Panc1 (cell line): ENCODE data around the gene CLCF1. TPM values are rescaled to one million over a fixed set of nuclear protein-coding genes. Genes with fewer than 3 reads are reported as not detected.

Source experiments
- ATAC-seq: fragments of 200-7000 bp; cut with Tn5 transposase; 2 replicates; pipeline ENCODE4 v1.9.1; 2020; ENCODE audit warnings: mild to moderate bottlenecking, moderate library complexity
- Bru-seq: library from RNA; stranded (reverse); fragments of 400-500 nt; gene quantifications from one replicate; lab custom pipeline; 2021; lab: Mats Ljungman, UMichigan
- BruChase-seq, 2 experiments: library from RNA; stranded (reverse); fragments of 400-500 nt; gene quantifications; one replicate each; lab custom pipeline; 2021; lab: Mats Ljungman, UMichigan
- BruUV-seq: library from RNA; stranded (reverse); fragments of 400-500 nt; replicated peaks from 2 replicates; lab custom pipeline; 2021; lab: Mats Ljungman, UMichigan
- CTCF ChIA-PET: fragments of 300-600 bp; sonication (Branson Sonifier 250); formaldehyde crosslinking; loops from one replicate; lab custom pipeline; 2022; ENCODE audit warnings: antibody characterized with exemption; lab: Charles Lee
- POLR2A ChIA-PET: fragments of 300-600 bp; sonication (Branson Sonifier 250); formaldehyde crosslinking; loops from one replicate; lab custom pipeline; 2022; ENCODE audit warnings: antibody characterized with exemption; lab: Charles Lee
- DNase-seq: peaks from one replicate; pipeline ENCODE4 v3.0.0-alpha.2; 2010; ENCODE audit warnings: low read depth, low spot score
- H3K27ac ChIP-seq: 2 replicates; pipeline ENCODE4 v1.5.1; 2011; ENCODE audit warnings: mild to moderate bottlenecking, low read length, inconsistent platforms
- H3K27me3 ChIP-seq: fragments of 200-500 bp; sonication (Bioruptor generic); 2 replicates; pipeline ENCODE4 v1.6.0; 2014; ENCODE audit warnings: low read length, inconsistent platforms; ENCODE audit not compliant: control insufficient read depth, insufficient read depth
- H3K36me3 ChIP-seq: fragments of 200-500 bp; sonication (Bioruptor generic); 2 replicates; pipeline ENCODE4 v1.5.1; 2014; ENCODE audit warnings: inconsistent platforms, mild to moderate bottlenecking, low read length, moderate library complexity; ENCODE audit not compliant: control insufficient read depth, insufficient read depth
- H3K4me1 ChIP-seq: 2 replicates; pipeline ENCODE4 v1.5.1; 2011; ENCODE audit warnings: inconsistent platforms, mild to moderate bottlenecking, low read length, moderate library complexity; ENCODE audit not compliant: control insufficient read depth, insufficient read depth
- H3K4me3 ChIP-seq, 2 experiments: 2 replicates each; pipeline ENCODE4 v1.5.1; 2011 to 2012; ENCODE audit warnings: low read depth in 2 of 2, low read length in 2 of 2, mild to moderate bottlenecking in 2 of 2, inconsistent platforms in 1 of 2, moderate library complexity in 1 of 2
- H3K9me3 ChIP-seq: fragments of 200-500 bp; sonication (Bioruptor generic); 2 replicates; pipeline ENCODE4 v1.5.1; 2014; ENCODE audit warnings: low read depth, mild to moderate bottlenecking, inconsistent platforms, low read length, moderate library complexity; ENCODE audit not compliant: control insufficient read depth, insufficient read depth
- POLR2AphosphoS5 ChIP-seq: IDR thresholded peaks from 2 replicates; pipeline ENCODE4 v1.6.1; 2012; ENCODE audit warnings: mild to moderate bottlenecking, low read depth, low read length, moderate library complexity
- SIN3A ChIP-seq: IDR thresholded peaks from 2 replicates; pipeline ENCODE4 v1.6.1; 2012; ENCODE audit warnings: low read depth, mild to moderate bottlenecking, low read length, moderate library complexity, borderline replicate concordance; ENCODE audit not compliant: insufficient read depth
- TCF7L2 ChIP-seq: IDR thresholded peaks from 2 replicates; pipeline ENCODE4 v1.6.1; 2011; ENCODE audit warnings: mild to moderate bottlenecking, low read depth, low read length, inconsistent platforms
- in situ Hi-C: cut with HindIII; loops from 2 replicates; pipeline ENCODE4 v1.10.0; 2016; ENCODE audit warnings: low sequenced_read_pairs, low pct_unique_long_range_greater_than_20kb
- intact Hi-C: fragments of 100-400 bp; cut with micrococcal nuclease; formaldehyde crosslinking; loops from one replicate; pipeline ENCODE4 v1.10.0; 2022; ENCODE audit not compliant: unreplicated experiment
- long read RNA-seq: library from polyadenylated mRNA; unstranded; transcript quantifications from one replicate; pipeline ENCODE4 v2.0.0, GENCODE V29; 2021; ENCODE audit not compliant: unreplicated experiment
- polyA plus RNA-seq: library from polyadenylated mRNA; unstranded; fragments of >200 nt; gene quantifications from one replicate; pipeline ENCODE4 v1.2.1, GENCODE V29; 2012; ENCODE audit warnings: missing spikeins; ENCODE audit not compliant: insufficient read length
- total RNA-seq: library from RNA; stranded (reverse); gene quantifications from one replicate; pipeline ENCODE4 v1.2.1, GENCODE V29; 2021; ENCODE audit not compliant: unreplicated experiment
- TF ChIP-seq, protein P1 (sequence below), 2 experiments: IDR thresholded peaks; 2 replicates each; pipeline ENCODE4 v1.6.1; 2011 to 2012; ENCODE audit warnings: low read depth in 2 of 2, control low read depth in 1 of 2, low read length in 1 of 2, mild to moderate bottlenecking in 1 of 2, moderate library complexity in 1 of 2; ENCODE audit not compliant: insufficient read depth in 1 of 2
- TF ChIP-seq, protein P2 (sequence below): fragments of 450-650 bp; IDR thresholded peaks from 2 replicates; pipeline ENCODE4 v1.5.1; 2017; ENCODE audit warnings: mild to moderate bottlenecking

CLCF1 gene
- total RNA-seq (9.3 TPM), Bru-seq, nascent RNA (percentile 72 among the genes with signal in this experiment), BruChase-seq, experiment 1, labeled RNA remaining after a 2-hour chase (percentile 91 among the genes with signal in this experiment), BruChase-seq, experiment 2, labeled RNA remaining after a 6-hour chase (percentile 72 among the genes with signal in this experiment)
- 9.0 TPM for polyA plus RNA-seq
- long read RNA-seq, transcript CLCF1-201 (3 exons, 1,844 nt), result major isoform, 5 of 23 reads
- long read RNA-seq, partial matches to known transcripts, result 0 of 23 reads
- long read RNA-seq, other reads (novel, unspliced or antisense), result 16 of 23 reads

DNA sequence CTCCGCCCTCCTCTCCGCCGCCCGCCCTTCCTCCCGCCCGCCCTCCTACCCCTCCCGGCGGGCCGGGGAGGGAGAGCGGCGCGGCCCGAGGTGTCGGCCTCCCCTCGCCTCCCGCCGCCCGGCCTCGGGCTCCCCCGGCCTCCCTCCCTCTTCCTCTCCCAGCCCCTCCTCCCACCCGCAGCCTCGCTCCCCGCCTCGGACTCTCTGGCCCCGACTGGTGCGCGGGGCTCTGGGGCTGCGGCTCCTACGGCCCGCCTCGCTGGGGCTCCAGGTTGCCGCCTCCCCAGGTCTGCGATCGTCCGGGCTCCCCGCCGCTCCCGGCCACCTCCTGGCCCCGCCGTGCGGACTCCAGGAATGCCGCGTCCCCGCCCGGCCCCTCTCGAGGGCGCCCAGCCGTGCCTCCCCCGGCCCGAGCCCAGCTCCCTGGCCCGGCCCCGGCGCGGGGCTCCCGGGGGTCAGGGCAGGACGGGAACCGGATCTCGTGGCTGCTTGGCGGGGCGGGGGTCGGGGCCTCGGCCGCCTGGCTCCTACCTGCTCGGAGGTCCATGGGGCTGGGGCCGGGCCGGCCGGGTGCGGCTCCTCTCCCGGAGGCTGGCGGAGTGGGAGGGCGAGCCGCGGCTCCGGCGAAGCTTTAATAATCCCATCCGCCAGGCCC is at the start of gene CLCF1:
CLCF1 (minus strand) TSS at position 606 of the 655 bp plus-strand sequence; CDS start at position 547, 59 bp downstream.
- in situ Hi-C loops (no loop called here), intact Hi-C loops (no loop called here)
- Histone ChIP-seq H3K9me3 (no peaks in the 10 kb centered on the region), H3K4me3 (peak within 1 kb of the TSS; percentile 65 to 69), H3K36me3 (no peaks in the 10 kb centered on the region; the same call in 1 of the 2 replicates), H3K4me1 (peaks cover 64% of the 10 kb centered on the region), H3K27me3 (no peaks in the 10 kb centered on the region), H3K27ac (peak within 1 kb of the TSS; percentile 98)
- peak; percentile 5; the same call in 1 of the 2 replicates for TF ChIP-seq POLR2AphosphoS5
- no peak for TF ChIP-seq SIN3A
- no peak for DNase-seq
- POLR2A ChIA-PET, result interaction anchor here (0.6 to 1.3 kb wide), 7 partner anchors 9 to 805 kb away, joined by 3 to 15 read pairs (median 6); partner anchors contain the start of gene PPP1CA
- BruUV-seq, result no TSS peak
- CTCF ChIA-PET, result interaction anchor here (0.7 to 6.9 kb wide), 5 partner anchors 8 to 199 kb away, joined by 5 to 58 read pairs (median 19); no protein-coding TSS in a partner anchor
- ATAC-seq, result peak; percentile 44

DNA sequence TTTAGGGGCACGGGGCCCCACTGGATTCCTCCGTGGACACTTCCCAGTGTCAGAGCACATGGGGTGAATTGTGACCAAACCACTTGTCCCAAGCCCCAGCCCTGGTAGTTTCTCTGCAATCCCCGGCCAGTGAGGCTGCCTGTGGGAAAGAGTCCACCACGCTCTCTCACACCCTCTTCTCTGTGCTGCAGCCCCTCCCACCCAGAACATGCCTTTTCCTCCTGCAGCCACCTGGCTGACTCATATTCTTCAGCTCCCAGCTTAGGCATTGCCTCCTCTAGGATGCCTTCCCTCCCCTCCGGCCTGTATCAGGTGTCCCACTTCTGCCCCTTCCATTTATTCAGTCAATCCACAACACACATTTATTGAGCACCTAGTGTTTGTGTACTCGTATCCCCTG is 49.5 kb upstream of the CLCF1 start:
- TF ChIP-seq TCF7L2 (no peak), SIN3A (no peak), POLR2AphosphoS5 (no peak)
- TF ChIP-seq, protein P1, sequence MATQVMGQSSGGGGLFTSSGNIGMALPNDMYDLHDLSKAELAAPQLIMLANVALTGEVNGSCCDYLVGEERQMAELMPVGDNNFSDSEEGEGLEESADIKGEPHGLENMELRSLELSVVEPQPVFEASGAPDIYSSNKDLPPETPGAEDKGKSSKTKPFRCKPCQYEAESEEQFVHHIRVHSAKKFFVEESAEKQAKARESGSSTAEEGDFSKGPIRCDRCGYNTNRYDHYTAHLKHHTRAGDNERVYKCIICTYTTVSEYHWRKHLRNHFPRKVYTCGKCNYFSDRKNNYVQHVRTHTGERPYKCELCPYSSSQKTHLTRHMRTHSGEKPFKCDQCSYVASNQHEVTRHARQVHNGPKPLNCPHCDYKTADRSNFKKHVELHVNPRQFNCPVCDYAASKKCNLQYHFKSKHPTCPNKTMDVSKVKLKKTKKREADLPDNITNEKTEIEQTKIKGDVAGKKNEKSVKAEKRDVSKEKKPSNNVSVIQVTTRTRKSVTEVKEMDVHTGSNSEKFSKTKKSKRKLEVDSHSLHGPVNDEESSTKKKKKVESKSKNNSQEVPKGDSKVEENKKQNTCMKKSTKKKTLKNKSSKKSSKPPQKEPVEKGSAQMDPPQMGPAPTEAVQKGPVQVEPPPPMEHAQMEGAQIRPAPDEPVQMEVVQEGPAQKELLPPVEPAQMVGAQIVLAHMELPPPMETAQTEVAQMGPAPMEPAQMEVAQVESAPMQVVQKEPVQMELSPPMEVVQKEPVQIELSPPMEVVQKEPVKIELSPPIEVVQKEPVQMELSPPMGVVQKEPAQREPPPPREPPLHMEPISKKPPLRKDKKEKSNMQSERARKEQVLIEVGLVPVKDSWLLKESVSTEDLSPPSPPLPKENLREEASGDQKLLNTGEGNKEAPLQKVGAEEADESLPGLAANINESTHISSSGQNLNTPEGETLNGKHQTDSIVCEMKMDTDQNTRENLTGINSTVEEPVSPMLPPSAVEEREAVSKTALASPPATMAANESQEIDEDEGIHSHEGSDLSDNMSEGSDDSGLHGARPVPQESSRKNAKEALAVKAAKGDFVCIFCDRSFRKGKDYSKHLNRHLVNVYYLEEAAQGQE (IDR thresholded peaks at IDR 0.05; ENCODE audit: insufficient read depth in 1 of 2, low read depth in 2 of 2, low read length in 1 of 2), result no peak
- TF ChIP-seq, protein P2, sequence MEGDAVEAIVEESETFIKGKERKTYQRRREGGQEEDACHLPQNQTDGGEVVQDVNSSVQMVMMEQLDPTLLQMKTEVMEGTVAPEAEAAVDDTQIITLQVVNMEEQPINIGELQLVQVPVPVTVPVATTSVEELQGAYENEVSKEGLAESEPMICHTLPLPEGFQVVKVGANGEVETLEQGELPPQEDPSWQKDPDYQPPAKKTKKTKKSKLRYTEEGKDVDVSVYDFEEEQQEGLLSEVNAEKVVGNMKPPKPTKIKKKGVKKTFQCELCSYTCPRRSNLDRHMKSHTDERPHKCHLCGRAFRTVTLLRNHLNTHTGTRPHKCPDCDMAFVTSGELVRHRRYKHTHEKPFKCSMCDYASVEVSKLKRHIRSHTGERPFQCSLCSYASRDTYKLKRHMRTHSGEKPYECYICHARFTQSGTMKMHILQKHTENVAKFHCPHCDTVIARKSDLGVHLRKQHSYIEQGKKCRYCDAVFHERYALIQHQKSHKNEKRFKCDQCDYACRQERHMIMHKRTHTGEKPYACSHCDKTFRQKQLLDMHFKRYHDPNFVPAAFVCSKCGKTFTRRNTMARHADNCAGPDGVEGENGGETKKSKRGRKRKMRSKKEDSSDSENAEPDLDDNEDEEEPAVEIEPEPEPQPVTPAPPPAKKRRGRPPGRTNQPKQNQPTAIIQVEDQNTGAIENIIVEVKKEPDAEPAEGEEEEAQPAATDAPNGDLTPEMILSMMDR, result no peak
- no TSS peak for BruUV-seq
- in situ Hi-C loops (no loop called here), intact Hi-C loops (no loop called here)
- CTCF ChIA-PET, result no interaction called here
- H3K27me3 ChIP-seq, result no peaks in the 10 kb centered on the region
- no peak for DNase-seq
- no peak overlapping the region for H3K4me3 ChIP-seq
- no peaks in the 10 kb centered on the region for H3K9me3 ChIP-seq
- POLR2A ChIA-PET, result no interaction called here
- no peak overlapping the region for H3K27ac ChIP-seq
- no peaks in the 10 kb centered on the region for H3K36me3 ChIP-seq
- H3K4me1 ChIP-seq, result peaks cover 26% of the 10 kb centered on the region
- ATAC-seq, result no peak
